ENCODE measurements around the gene PDZK1IP1. TPM values are rescaled to one million over a fixed set of nuclear protein-coding genes. Genes with fewer than 3 reads are reported as not detected.

The PDZK1IP1 gene
- total and polyA plus RNA-seq, 4 donors = 0.75 to 2.2 (median 0.98) TPM

DNA sequence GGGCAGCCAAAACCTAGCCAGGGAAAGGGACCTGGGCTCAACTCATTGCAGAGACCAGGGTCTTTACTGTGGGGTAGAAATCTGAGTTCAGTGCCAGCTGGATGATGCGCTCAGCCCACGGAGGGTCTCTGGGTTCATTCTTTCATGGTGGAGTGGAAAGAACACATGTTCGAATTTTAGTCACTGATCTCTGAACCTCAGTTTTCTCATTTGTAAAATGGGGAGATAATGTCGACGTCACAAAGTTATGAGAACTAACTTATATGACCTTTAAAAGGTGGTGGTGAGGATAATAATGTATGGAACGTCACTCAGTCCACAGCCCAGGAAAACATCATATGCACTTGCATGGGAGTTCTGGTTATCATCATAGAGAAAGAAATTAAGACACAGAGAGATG is 43.4 kb upstream of the PDZK1IP1 start:
- Histone ChIP-seq H3K4me1 (ENCODE audit: control insufficient read depth in 4 of 4, insufficient read depth in 4 of 4, low read length in 3 of 4) (peaks cover 0 to 8% (median 5%) of the 10 kb centered on the region in 4 donors), H3K4me3 (ENCODE audit: low read depth in 1 of 3, low read length in 3 of 3) (no peak overlapping the region), H3K9me3 (ENCODE audit: control insufficient read depth in 4 of 4, low read length in 3 of 4) (peaks cover 0 to 1% (median 0%) of the 10 kb centered on the region in 4 donors), H3K9ac (ENCODE audit: low read depth in 1 of 2, low read length in 2 of 2) (no peak overlapping the region), H3K27me3 (ENCODE audit: control insufficient read depth in 4 of 4, insufficient read depth in 4 of 4, low read length in 3 of 4) (peaks cover 0 to 22% (median 12%) of the 10 kb centered on the region in 4 donors), H3K36me3 (ENCODE audit: control insufficient read depth in 4 of 4, insufficient read depth in 3 of 4, low read depth in 1 of 4, low read length in 3 of 4) (no peaks in the 10 kb centered on the region), H3K27ac (ENCODE audit: low read depth in 1 of 2, low read length in 2 of 2) (no peak overlapping the region)
- TF ChIP-seq NR2F2 (IDR thresholded peaks at IDR 0.05) (no peak), FOXA1 (IDR thresholded peaks at IDR 0.05) (no peak)
- DNase-seq (ENCODE audit: low spot score) = peak; percentile 35
- WGBS = 65% methylated on average over 6 of the region's 6 CpGs

DNA sequence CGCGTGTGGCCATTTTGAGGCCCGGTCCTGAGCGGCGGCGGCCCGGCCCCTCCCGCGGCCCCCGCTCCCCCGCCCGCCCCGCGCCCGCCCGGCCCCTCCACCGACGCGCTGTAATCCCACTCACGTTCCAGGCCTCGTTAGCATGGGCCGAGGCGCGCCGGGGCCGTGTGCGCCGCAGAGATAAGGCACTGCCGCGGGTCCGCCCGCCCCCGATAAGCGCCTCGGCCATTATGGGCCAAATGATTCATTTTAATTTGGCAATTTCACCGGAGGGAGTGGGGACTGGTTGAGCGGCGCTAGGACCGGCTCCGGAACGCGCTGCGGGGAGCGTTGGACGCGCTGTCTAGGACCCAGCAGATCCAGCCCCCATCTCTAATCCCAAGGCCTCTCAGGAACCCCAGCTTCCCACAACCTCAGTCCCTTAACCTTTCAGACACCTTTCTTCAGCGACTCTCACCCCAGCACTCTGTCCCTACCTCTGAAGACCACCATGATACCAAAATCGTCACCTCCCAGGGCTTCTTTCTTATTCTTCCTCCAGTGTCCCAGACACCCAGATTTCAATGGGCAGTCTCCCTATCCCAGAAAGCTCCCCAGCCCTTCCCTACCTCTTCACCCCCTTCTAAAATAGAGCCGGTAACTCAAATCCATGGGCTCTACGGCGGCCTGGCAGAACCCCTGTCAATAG is 42.5 kb upstream of the PDZK1IP1 start, which contains the start of gene TAL1:
Gene TAL1, minus strand, starts transcription at position 39 of the 688 bp plus-strand sequence. CDS start 6,337 bp downstream, outside the sequence.
- peak within 1 kb of the TSS; percentile 51 to 55 for H3K27ac ChIP-seq (ENCODE audit: low read depth in 1 of 2, low read length in 2 of 2)
- H3K4me1 ChIP-seq (ENCODE audit: control insufficient read depth in 4 of 4, insufficient read depth in 4 of 4, low read length in 3 of 4) = peaks cover 0 to 8% (median 5%) of the 10 kb centered on the region in 4 donors
- H3K4me3 ChIP-seq (ENCODE audit: low read depth in 1 of 3, low read length in 3 of 3) = peak within 1 kb of the TSS in 1 of 3 donors; percentile 19
- no peaks in the 10 kb centered on the region for H3K36me3 ChIP-seq (ENCODE audit: control insufficient read depth in 4 of 4, insufficient read depth in 3 of 4, low read depth in 1 of 4, low read length in 3 of 4)
- TF ChIP-seq RAD21 (IDR thresholded peaks at IDR 0.05) = no peak
- TF ChIP-seq, protein P1, sequence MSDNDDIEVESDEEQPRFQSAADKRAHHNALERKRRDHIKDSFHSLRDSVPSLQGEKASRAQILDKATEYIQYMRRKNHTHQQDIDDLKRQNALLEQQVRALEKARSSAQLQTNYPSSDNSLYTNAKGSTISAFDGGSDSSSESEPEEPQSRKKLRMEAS (IDR thresholded peaks at IDR 0.05) = no peak
- no peak for TF ChIP-seq FOXA1 (IDR thresholded peaks at IDR 0.05)
- TF ChIP-seq, protein P2, sequence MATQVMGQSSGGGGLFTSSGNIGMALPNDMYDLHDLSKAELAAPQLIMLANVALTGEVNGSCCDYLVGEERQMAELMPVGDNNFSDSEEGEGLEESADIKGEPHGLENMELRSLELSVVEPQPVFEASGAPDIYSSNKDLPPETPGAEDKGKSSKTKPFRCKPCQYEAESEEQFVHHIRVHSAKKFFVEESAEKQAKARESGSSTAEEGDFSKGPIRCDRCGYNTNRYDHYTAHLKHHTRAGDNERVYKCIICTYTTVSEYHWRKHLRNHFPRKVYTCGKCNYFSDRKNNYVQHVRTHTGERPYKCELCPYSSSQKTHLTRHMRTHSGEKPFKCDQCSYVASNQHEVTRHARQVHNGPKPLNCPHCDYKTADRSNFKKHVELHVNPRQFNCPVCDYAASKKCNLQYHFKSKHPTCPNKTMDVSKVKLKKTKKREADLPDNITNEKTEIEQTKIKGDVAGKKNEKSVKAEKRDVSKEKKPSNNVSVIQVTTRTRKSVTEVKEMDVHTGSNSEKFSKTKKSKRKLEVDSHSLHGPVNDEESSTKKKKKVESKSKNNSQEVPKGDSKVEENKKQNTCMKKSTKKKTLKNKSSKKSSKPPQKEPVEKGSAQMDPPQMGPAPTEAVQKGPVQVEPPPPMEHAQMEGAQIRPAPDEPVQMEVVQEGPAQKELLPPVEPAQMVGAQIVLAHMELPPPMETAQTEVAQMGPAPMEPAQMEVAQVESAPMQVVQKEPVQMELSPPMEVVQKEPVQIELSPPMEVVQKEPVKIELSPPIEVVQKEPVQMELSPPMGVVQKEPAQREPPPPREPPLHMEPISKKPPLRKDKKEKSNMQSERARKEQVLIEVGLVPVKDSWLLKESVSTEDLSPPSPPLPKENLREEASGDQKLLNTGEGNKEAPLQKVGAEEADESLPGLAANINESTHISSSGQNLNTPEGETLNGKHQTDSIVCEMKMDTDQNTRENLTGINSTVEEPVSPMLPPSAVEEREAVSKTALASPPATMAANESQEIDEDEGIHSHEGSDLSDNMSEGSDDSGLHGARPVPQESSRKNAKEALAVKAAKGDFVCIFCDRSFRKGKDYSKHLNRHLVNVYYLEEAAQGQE (IDR thresholded peaks at IDR 0.05) = no peak
- TF ChIP-seq NR2F2 (IDR thresholded peaks at IDR 0.05) = no peak
- TF ChIP-seq, protein P3, sequence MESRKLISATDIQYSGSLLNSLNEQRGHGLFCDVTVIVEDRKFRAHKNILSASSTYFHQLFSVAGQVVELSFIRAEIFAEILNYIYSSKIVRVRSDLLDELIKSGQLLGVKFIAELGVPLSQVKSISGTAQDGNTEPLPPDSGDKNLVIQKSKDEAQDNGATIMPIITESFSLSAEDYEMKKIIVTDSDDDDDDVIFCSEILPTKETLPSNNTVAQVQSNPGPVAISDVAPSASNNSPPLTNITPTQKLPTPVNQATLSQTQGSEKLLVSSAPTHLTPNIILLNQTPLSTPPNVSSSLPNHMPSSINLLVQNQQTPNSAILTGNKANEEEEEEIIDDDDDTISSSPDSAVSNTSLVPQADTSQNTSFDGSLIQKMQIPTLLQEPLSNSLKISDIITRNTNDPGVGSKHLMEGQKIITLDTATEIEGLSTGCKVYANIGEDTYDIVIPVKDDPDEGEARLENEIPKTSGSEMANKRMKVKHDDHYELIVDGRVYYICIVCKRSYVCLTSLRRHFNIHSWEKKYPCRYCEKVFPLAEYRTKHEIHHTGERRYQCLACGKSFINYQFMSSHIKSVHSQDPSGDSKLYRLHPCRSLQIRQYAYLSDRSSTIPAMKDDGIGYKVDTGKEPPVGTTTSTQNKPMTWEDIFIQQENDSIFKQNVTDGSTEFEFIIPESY (IDR thresholded peaks at IDR 0.05) = no peak
- TF ChIP-seq SP1 (IDR thresholded peaks at IDR 0.05) = no peak
- TF ChIP-seq, protein P4, sequence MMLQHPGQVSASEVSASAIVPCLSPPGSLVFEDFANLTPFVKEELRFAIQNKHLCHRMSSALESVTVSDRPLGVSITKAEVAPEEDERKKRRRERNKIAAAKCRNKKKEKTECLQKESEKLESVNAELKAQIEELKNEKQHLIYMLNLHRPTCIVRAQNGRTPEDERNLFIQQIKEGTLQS (IDR thresholded peaks at IDR 0.05) = no peak
- no peak for TF ChIP-seq EGR1 (IDR thresholded peaks at IDR 0.05; ENCODE audit: low read depth in 2 of 2)
- TF ChIP-seq TAF1 (conservative IDR thresholded peaks at IDR 0.05) = no peak
- no peak for TF ChIP-seq GABPA (IDR thresholded peaks at IDR 0.05 in 1 of 2, conservative IDR thresholded peaks at IDR 0.05 in 1 of 2)
- no peak for TF ChIP-seq FOXA2 (IDR thresholded peaks at IDR 0.05)
- TF ChIP-seq YY1 (IDR thresholded peaks at IDR 0.05) = no peak
- TF ChIP-seq, protein P5, sequence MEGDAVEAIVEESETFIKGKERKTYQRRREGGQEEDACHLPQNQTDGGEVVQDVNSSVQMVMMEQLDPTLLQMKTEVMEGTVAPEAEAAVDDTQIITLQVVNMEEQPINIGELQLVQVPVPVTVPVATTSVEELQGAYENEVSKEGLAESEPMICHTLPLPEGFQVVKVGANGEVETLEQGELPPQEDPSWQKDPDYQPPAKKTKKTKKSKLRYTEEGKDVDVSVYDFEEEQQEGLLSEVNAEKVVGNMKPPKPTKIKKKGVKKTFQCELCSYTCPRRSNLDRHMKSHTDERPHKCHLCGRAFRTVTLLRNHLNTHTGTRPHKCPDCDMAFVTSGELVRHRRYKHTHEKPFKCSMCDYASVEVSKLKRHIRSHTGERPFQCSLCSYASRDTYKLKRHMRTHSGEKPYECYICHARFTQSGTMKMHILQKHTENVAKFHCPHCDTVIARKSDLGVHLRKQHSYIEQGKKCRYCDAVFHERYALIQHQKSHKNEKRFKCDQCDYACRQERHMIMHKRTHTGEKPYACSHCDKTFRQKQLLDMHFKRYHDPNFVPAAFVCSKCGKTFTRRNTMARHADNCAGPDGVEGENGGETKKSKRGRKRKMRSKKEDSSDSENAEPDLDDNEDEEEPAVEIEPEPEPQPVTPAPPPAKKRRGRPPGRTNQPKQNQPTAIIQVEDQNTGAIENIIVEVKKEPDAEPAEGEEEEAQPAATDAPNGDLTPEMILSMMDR (IDR thresholded peaks at IDR 0.05; ENCODE audit: low read depth, low read length, missing input control) = no peak
- TF ChIP-seq JUND (IDR thresholded peaks at IDR 0.05) = no peak
- TF ChIP-seq HNF4A (conservative IDR thresholded peaks at IDR 0.05) = no peak
- TF ChIP-seq RXRA (IDR thresholded peaks at IDR 0.05) = no peak
- TF ChIP-seq HNF4G (IDR thresholded peaks at IDR 0.05) = no peak
- peaks cover 0 to 22% (median 13%) of the 10 kb centered on the region in 4 donors for H3K27me3 ChIP-seq (ENCODE audit: control insufficient read depth in 4 of 4, insufficient read depth in 4 of 4, low read length in 3 of 4)
- H3K9me3 ChIP-seq (ENCODE audit: control insufficient read depth in 4 of 4, low read length in 3 of 4) = peaks cover 0 to 1% (median 0%) of the 10 kb centered on the region in 4 donors
- 10% methylated on average over 51 of the region's 51 CpGs for WGBS
- no peak within 1 kb of the TSS for H3K9ac ChIP-seq (ENCODE audit: low read depth in 1 of 2, low read length in 2 of 2)
- peak; percentile 85 for DNase-seq (ENCODE audit: low spot score)
